GM12891 (cell line): ENCODE results near the gene CDH3.

Experiments
- PAX5 ChIP-seq: IDR thresholded peaks from 2 replicates; pipeline ENCODE4 v1.6.1; 2011; ENCODE audit warnings: low read length, moderate library complexity, mild to moderate bottlenecking; ENCODE audit not compliant: insufficient read depth, severe bottlenecking
- POLR2A ChIP-seq: IDR thresholded peaks from 2 replicates; pipeline ENCODE4 v1.6.1; 2011; ENCODE audit warnings: low read depth, low read length, control low read depth
- POLR2AphosphoS5 ChIP-seq: IDR thresholded peaks from 2 replicates; pipeline ENCODE4 v1.6.1; 2011; ENCODE audit warnings: low read depth, low read length, control low read depth
- POU2F2 ChIP-seq: IDR thresholded peaks from 2 replicates; pipeline ENCODE4 v1.6.1; 2011; ENCODE audit warnings: low read depth, mild to moderate bottlenecking, control low read depth, low read length, moderate library complexity
- TAF1 ChIP-seq: IDR thresholded peaks from 2 replicates; pipeline ENCODE4 v1.6.1; 2011; ENCODE audit warnings: low read depth, low read length, control low read depth

- TF ChIP-seq PAX5 (no peak), POLR2A (no peak), POLR2AphosphoS5 (no peak), TAF1 (no peak), POU2F2 (no peak)
Observed at GRCh38 chr16:68743664-68744063, 98.6 kb downstream of the CDH3 start.
